ENCODE measurements around the gene IGSF3. TPM values are rescaled to one million over a fixed set of nuclear protein-coding genes. Genes with fewer than 3 reads are reported as not detected.

The IGSF3 gene
- total RNA-seq, 1 donor from 2014 or later = 43.3 TPM

DNA sequence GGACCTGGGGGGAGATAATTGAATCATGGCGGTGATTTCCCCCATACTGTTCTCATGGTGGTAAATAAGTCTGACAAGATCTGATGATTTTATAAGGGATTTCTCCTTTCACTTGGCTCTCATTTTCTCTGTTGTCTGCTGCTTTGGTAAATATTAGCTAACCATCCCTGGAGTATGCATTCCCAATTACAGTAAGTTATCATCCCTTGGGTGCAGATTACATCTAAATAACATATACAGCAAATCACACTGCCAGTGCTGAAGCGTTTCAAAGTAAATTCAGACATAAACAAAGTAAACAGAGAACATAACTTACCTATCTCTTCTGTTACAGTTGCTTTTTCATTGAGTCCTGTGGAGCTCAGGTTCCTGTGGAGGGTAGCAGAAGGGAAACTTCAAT, 38.6 kb upstream of the IGSF3 start:
- Mint-ChIP-seq H3K4me3 (ENCODE audit: low read depth) (no peak overlapping the region), H3K9me3 (ENCODE audit: low read depth) (no peaks in the 10 kb centered on the region), H3K36me3 (ENCODE audit: insufficient read depth) (no peaks in the 10 kb centered on the region), H3K4me1 (ENCODE audit: low read depth) (peaks cover 6% of the 10 kb centered on the region), H3K27ac (no peak overlapping the region), H3K27me3 (peaks cover 11% of the 10 kb centered on the region)
- no peak for TF ChIP-seq CTCF (IDR thresholded peaks at IDR 0.05; ENCODE audit: unreplicated experiment)
- DNase-seq (ENCODE audit: low spot score, unreplicated experiment) = no peak

GRCh38 chr1:116704278-116704677, 36.7 kb upstream of the IGSF3 start:
- TF ChIP-seq CTCF (IDR thresholded peaks at IDR 0.05; ENCODE audit: unreplicated experiment) = no peak
- Mint-ChIP-seq H3K36me3 (ENCODE audit: insufficient read depth) (no peaks in the 10 kb centered on the region), H3K27ac (no peak overlapping the region), H3K4me1 (ENCODE audit: low read depth) (no peaks in the 10 kb centered on the region), H3K9me3 (ENCODE audit: low read depth) (no peaks in the 10 kb centered on the region), H3K27me3 (peaks cover 11% of the 10 kb centered on the region), H3K4me3 (ENCODE audit: low read depth) (no peak overlapping the region)
- DNase-seq (ENCODE audit: low spot score, unreplicated experiment) = no peak

- Mint-ChIP-seq H3K36me3 (ENCODE audit: insufficient read depth) (no peaks in the 10 kb centered on the region), H3K9me3 (ENCODE audit: low read depth) (no peaks in the 10 kb centered on the region), H3K27ac (no peak overlapping the region), H3K27me3 (no peaks in the 10 kb centered on the region), H3K4me3 (ENCODE audit: low read depth) (no peak overlapping the region), H3K4me1 (ENCODE audit: low read depth) (peaks cover 3% of the 10 kb centered on the region)
- no peak for DNase-seq (ENCODE audit: low spot score, unreplicated experiment)
- no peak for TF ChIP-seq CTCF (IDR thresholded peaks at IDR 0.05; ENCODE audit: unreplicated experiment)
These were observed 32.1 kb upstream of the IGSF3 start for GRCh38 chr1:116699605-116700004.

DNA sequence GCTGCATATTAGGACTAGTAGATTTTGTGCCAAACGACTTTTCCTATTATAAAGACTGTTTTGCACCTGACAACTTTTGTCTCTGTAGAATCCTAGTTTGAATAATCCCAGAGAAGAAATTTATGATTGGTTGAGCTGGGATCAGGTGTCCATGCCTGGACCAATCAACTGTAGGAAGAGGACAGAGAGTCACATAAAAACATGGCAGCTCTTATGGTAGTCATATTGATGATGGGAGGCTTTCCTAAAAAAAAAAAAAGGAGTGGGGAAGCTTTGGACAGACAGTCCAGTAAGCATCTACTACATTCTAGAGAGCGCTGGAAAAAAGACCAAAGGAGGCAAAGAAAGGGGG, 30.7 kb upstream of the IGSF3 start:
- Mint-ChIP-seq H3K36me3 (ENCODE audit: insufficient read depth) (no peaks in the 10 kb centered on the region), H3K27me3 (no peaks in the 10 kb centered on the region), H3K4me1 (ENCODE audit: low read depth) (peaks cover 3% of the 10 kb centered on the region), H3K27ac (no peak overlapping the region), H3K9me3 (ENCODE audit: low read depth) (no peaks in the 10 kb centered on the region), H3K4me3 (ENCODE audit: low read depth) (no peak overlapping the region)
- TF ChIP-seq CTCF (IDR thresholded peaks at IDR 0.05; ENCODE audit: unreplicated experiment) = no peak
- no peak for DNase-seq (ENCODE audit: low spot score, unreplicated experiment)

DNA sequence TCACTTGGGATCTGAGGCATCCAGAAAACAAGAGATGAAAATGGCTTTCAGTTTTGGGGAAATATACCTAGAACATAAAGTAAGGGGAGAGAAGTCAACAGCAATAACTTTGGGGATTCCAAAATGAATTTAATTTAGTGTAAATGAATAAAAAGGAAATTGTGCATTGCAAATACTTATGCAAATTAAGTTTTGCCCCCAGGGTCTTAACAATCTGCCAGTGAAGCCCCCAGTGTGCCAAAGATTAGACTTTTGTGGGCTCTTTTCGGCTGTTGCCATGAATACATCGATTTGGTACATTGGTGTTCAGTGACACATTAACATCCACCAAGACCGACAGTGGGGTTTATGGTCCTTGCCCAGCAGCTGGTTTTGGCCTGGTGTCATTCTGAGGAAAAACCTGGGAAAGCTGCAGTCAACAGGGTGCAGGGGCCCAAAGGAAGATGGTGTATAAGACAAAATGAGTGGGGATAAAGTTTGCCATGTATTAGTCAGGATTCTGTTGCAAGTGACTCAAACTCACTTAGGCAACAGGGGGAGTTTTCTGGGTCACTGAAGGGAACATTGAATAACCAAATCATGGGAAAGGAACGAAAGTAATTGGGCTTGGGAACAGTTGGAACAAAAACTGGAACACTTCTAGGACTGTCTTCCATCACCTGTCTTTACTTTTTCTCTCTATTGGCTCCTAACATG, 30.2 kb upstream of the IGSF3 start:
- Mint-ChIP-seq H3K4me1 (ENCODE audit: low read depth) (peaks cover 3% of the 10 kb centered on the region), H3K36me3 (ENCODE audit: insufficient read depth) (no peaks in the 10 kb centered on the region), H3K27ac (no peak overlapping the region), H3K4me3 (ENCODE audit: low read depth) (no peak overlapping the region), H3K27me3 (no peaks in the 10 kb centered on the region), H3K9me3 (ENCODE audit: low read depth) (no peaks in the 10 kb centered on the region)
- DNase-seq (ENCODE audit: low spot score, unreplicated experiment) = no peak
- no peak for TF ChIP-seq CTCF (IDR thresholded peaks at IDR 0.05; ENCODE audit: unreplicated experiment)
